GM18868 (cell line): ENCODE data around the gene MS4A18.

Experiments
- ATAC-seq: cut with Tn5 transposase; IDR thresholded peaks from one replicate; pipeline ENCODE4 v1.9.1; 2021; ENCODE audit warnings: mild to moderate bottlenecking, moderate library complexity; ENCODE audit not compliant: unreplicated experiment

MS4A18 gene

DNA sequence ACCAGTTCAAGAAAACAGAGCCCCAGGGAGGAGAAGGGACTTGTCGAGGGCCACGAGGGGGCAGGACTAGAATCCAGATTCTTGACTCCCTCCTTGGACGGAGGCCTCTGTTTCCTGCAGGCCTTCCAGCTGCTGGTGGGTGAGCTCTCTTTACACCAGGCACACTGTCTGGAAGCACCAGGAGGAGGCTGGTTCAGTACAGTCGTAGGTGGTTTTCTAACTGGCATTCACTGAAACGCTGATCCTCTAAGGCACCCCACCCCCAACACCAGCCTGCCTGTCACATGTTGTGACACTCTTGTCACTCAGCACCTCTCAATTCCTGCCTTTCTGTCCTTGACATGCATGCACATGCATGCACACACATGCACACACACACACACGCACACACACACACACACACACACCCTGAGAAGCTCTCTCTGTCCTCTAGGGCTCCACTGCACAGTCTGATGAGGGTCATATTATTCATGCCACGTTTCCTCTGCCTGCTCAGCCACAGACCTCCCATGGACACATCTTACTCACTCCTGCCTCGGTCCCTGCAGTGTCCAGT is 61.4 kb downstream of the MS4A18 start:
- ATAC-seq = no peak

GRCh38 chr11:60786811-60787567 is 62.5 kb downstream of the MS4A18 start:
- ATAC-seq = no peak

GRCh38 chr11:60788401-60789125 is 64.0 kb downstream of the MS4A18 start:
- ATAC-seq = no peak

DNA sequence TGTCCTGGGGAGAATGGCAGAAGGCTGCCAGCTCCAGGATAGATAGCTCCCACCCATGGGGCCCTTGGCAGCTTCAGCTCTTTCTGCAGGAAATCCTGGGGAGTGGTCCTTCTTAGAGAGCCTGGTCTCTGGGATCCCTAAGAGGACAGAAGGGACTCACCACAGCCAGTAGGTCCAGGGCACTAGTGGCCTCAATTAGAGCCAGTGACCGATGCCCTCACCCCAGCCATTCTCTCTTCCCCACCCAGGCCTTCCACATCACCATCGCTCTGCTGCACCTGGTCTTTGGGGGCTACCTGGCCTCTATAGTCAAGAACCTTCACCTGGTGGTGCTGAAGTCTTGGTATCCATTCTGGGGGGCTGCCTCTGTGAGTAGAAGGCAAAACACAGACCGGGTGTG is 66.2 kb downstream of the MS4A18 start:
- no peak for ATAC-seq

GRCh38 chr11:60791153-60791933 is 66.8 kb downstream of the MS4A18 start:
- ATAC-seq = no peak

GRCh38 chr11:60792521-60792920 is 68.0 kb downstream of the MS4A18 start:
- no peak for ATAC-seq
